HG03439 (cell line): ENCODE measurements around the gene MOCOS.
"Not testable (repeated sequence)": the region's sequence is repeated elsewhere in the genome, so short reads cannot be mapped to it uniquely, and the experiment has no call there.

ENCODE experiments used
- ATAC-seq: cut with Tn5 transposase; IDR thresholded peaks from one replicate; pipeline ENCODE4 v1.9.1; 2021; ENCODE audit warnings: mild to moderate bottlenecking, moderate library complexity; ENCODE audit not compliant: unreplicated experiment

Gene MOCOS

DNA sequence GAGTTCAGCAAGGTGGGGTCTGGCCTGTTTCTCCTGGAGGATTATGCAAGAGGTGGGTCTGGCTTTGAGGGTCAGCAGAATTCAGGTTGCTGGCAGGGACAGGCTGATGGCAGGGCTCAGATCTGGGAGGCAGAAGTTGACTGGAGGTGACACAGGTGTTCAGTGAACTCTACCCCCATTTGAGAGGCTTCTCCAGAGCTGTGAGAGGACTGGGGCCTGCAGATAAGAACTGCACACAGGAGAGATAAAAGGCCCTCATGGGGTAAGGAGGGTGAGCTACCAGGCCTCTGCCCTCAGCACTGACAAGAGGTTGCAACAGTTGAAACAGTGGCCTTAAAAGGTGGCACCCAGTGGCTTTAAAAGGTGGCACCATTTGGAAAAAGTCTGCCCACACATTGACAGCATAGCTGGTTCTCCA lies 13.1 kb downstream of the MOCOS start:
- no peak for ATAC-seq

DNA sequence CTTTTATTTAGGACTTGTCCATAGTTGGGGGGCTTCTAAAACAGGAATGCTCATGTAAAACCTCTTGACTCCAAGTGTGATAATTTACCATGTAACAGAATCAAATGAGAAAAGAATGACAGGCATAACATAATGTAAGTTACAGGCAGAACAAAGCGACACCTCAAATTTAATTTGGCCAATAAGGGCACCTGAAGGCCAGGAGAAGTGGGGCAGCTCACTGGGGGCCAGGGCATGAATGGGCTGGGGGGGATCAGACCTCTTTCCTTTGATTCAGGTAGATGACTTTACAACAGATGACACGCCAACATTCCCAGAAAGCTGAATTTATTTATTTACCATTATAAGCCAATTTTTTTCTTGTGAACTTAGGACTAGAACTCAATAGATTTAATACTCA lies 14.5 kb downstream of the MOCOS start:
- ATAC-seq, result no peak

DNA sequence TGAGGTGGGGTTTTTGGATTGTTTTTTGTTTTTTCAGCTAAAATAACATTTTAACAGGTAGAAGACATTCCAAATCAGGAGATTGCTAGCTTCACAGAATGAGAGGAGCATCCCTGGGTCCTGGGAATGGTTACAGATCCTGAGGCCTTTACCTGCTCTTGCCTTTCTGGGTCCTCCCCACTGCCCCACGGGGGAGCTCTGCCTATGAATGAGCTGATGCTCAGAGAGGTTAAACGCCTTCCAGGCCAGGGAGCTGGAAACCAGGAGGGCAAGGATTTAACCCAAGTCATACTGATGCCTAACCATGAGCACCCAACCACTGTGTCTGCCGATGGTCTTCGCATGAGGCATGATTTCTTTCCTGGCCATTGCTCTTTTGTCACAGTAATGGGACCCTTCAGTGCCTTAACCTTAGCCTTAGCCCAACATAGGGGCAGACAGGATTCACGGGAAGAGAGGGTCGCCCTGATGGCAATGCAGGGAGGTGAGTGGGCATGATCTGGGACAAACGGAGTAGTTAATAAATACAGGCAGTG lies 16.1 kb downstream of the MOCOS start:
- no peak for ATAC-seq

DNA sequence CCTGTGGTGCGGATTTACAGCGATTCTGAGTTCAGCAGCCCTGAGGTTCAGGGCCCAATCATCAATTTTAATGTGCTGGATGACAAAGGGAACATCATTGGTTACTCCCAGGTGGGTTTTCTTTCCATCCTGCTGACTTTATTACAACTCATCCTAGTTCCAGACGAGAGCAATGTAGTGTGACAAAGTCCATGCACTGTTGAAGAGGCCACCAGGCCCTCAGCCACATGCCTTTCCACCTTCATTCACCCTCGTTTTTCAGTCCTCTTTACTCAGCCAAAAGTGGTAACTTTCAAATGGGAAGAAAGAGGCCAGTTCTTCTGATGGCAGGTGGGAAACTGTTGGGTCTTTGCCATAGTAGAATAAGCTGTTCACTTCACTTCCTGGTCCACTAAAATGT lies 17.9 kb downstream of the MOCOS start:
- no peak for ATAC-seq

DNA sequence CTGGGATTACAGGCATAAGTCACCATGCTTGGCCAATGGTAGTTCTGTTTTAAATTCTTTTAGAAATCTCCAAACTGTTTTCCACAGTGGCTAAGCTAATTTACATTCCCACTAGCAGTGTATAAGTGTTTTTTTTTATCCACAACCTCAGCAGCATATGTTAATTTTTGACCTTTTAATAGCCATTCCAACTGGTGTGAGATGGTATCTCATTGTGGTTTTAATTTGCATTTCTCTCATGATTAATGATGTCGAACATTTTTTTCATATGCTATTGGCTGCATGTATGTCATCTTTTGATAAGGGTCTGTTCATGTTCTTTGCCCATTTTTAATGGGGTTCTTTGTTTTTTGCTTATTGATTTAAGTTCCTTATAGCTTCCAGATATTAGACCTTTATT lies 20.0 kb downstream of the MOCOS start:
- ATAC-seq, result no peak

DNA sequence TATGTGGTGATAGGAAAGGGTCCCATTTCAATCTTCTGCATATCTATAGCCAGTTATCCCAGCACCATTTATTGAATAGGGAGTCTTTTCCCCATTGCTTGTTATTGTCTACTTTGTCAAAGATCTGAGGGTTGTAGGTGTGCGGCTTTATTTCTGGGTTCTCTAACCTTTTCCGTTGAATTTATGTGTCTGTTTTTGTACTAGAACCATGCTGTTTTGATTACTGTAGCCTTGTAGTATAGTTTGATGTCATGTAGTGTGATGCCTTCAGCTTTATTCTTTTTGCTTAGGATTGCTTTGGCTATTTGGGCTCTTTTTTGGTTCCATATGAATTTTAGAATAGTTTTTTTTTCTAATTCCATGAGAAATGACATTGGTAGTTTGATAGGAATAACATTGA lies 20.7 kb downstream of the MOCOS start:
- not testable (repeated sequence) for ATAC-seq

DNA sequence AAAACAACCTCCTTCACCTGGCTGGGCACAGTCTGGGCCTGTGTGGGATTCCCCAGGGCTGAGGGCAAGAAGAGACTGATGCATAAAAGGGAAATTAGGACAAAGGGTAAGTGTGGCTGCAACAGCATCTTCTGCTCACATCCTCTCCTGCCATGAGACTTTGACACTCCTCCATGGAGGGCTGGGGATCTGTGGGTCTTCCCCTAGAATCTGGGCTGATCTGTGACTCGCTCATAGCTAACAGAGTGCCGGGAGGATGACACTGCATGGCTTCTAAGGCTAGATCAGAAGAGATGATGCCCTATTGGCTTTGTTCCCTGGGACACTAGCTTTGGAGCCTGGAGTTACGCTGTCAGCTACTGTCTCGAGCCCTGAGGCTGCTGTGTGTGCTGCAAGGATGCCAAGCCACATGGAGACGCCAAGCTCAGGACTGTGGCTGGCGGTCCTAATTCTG lies 24.3 kb downstream of the MOCOS start:
- ATAC-seq, result no peak

DNA sequence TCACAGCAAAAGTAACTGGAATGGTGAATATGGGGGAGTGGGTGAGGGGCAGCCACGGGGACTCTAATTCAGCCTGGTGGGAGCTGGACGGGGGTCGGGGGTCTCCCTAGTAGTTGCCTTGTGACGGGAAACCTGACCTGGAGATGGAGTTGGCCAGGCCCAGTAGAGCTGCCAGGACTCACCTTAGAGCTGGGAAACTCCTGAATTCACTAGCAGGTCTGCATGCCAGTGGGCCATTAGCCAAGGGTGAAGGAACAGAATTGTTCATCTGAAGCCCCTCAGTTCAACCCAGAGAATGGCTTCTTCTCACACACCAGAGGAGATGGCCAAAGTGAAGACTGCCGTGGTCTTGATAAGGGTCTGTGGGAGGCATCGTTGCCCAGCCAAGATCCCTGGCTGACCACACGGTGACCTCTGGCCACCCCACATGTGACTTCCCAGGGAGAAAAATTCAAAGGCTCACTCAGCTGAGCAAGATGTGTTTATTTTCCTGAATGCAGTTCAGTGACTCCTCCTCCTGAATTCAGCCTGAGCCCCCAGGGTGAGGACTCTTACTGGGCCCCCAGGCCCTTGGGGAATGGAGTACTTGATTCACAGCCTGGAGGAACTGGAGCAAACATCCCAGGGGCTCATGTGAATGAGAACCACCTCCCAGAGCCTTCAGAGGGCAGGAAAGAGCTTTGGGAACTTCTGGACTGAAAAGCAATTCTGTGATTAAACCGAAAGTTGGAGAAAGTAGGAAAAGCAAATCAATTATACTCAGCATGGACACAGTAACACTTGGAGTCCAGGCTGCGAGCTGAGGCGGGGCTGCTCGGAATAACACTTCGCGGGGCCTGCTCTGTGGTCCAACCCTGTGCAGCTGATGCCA lies 25.2 kb downstream of the MOCOS start:
- ATAC-seq, result no peak

DNA sequence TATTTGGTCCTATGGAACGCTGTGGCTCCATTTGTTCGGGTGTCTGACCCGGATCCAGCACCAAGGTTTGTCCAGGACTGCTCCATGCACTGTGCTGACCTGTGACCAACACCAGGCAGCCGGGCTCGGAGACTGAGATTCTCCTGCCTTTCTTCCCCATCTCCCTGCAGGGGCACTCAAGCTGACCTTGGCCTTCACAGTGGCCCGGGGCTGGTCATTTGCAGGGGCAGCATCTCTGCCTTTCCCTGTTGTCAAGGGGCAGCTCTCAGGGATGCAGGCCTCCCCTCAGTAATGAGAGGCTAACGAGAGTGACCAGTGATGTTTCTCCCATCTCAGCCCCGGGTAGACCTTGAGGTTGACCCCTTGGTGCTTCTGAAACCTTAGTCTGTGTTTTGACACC lies 27.5 kb downstream of the MOCOS start:
- no peak for ATAC-seq

DNA sequence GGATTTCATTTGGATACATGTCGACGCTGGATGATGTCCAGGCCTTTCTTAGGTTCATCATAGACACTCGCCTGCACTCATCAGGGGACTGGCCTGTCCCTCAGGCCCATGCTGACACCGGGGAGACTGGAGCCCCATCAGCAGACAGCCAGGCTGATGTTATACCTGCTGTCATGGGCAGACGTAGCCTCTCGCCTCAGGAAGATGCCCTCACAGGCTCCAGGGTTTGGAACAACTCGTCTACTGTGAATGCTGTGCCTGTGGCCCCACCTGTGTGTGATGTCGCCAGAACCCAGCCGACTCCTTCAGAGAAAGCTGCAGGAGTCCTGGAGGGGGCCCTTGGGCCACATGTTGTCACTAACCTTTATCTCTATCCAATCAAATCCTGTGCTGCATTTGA lies 28.3 kb downstream of the MOCOS start:
- no peak for ATAC-seq

DNA sequence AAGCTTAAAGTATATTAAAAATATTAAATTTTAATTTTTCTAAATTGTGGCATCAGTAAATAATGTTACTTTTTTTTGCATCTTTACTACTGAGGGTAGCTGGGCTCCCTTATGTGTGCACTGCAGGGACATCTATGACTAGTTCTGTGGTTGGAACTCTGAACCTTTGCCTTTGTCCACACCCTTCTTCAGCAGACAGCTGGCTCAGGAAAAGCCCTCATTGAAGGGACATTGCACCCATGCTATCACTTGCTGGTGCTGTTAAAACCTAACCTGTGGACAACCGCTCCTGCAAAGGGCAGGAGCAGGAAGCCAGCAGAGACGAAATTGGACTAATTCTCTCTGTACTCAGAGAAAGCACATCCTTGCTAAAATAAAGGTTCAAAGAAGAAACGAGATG lies 30.1 kb downstream of the MOCOS start:
- no peak for ATAC-seq

DNA sequence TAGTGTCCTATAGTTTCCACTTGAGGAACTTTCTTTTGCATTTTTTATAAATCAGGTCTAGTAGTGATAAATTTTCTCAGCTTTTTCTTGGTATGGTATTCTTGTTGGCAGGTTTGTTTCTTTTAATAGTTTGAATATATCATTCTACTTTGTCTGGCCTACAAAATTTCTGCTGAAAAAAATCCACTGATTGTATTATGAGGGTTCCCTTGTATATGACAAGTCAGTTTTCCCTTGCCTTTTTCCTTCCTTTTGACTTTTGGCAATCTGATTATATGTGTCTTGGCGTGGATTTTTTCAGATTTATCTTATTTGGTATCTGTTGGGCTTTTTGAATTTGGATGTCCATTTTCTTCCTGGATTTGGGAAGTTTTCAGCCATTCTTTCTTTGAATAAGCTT lies 41.9 kb downstream of the MOCOS start:
- no peak for ATAC-seq

DNA sequence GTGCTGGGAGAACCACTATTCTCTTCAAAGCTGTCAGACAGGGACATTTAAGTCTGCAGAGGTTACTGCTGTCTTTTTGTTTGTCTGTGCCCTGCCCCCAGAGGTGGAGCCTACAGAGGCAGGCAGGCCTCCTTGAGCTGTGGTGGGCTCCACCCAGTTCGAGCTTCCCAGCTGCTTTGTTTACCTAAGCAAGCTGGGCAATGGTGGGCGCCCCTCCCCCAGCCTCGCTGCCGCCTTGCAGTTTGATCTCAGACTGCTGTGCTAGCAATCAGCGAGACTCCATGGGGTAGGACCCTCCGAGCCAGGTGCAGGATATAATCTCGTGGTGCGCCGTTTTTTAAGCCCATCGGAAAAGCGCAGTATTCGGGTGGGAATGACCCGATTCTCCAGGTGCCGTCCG lies 53.2 kb downstream of the MOCOS start:
- ATAC-seq, result not testable (repeated sequence)

DNA sequence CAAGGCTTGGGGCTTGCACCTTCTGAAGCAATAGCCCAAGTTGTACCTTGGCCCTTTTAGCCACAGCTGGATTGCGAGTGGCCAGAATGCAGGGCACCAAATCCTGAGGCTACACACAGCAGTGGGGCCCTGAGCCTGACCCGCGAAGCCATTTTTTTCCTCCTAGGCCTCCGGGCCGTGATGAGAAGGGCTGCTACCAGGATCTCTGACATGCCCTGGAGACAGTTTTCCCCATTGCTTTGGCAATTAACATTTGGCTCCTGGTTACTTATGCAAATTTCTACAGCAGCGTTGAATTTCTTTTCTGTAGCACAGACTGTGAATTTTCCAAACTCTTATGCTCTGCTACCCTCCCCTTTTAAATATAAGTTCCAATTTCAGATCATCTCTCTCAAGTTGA lies 54.5 kb downstream of the MOCOS start:
- ATAC-seq, result no peak

DNA sequence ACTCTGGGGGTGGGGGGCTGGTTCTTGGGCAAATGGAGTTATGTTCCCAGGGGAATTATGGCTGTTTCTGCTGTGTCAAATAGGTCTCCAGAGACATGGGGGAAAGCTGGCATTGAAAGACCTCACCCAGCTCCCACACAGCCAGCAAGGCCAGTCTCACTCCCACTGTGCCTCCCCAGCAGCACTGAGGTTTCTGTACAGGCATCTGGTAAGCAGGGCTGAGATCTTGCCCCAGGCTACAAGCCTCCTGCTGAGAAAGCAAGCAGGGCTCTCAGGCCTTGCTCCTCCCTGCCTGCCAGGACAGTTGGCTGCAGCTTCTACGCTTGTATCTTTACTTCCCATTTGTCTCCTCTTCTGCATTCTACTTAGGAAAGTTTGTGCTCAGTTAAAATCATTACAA lies 59.7 kb downstream of the MOCOS start:
- ATAC-seq, result no peak

DNA sequence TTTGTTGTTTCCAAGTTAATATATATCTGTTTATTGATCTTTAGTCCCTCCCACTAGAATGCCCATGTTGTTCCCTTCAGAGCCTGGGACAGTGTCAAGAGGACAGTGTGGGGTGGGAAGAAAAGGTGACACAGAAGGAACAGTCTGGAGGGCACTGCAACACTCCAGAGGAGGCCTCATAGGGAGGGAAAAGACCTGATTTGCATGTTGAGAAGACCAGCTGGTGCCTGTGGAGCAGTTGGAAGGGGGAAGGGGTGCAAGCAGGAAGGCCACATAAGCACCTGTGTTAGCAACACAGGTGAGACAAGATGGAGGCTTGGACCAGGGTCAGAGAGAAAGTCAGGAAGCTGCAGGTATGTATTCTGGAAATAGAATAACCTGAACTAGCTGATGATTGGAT lies 62.1 kb downstream of the MOCOS start:
- ATAC-seq, result no peak

DNA sequence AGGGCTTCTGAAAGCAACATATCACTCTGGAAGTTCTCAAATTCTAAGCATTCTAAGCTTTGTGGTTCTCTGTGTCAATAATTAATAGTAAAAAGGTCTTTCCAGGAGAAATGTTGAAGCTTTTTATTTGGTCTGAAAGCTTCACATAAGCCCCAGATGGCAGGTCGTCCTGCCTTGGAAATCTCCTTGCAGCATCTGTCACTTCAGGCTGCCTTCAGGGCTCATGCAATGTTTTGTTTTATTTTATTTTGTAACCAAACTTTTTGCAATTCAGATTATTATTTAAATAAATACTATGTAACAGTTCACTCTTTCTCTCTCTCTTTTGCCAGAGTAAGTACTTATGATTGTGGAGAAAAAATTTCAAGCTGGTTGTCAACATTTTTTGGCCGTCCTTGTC lies 63.5 kb downstream of the MOCOS start:
- ATAC-seq, result no peak

DNA sequence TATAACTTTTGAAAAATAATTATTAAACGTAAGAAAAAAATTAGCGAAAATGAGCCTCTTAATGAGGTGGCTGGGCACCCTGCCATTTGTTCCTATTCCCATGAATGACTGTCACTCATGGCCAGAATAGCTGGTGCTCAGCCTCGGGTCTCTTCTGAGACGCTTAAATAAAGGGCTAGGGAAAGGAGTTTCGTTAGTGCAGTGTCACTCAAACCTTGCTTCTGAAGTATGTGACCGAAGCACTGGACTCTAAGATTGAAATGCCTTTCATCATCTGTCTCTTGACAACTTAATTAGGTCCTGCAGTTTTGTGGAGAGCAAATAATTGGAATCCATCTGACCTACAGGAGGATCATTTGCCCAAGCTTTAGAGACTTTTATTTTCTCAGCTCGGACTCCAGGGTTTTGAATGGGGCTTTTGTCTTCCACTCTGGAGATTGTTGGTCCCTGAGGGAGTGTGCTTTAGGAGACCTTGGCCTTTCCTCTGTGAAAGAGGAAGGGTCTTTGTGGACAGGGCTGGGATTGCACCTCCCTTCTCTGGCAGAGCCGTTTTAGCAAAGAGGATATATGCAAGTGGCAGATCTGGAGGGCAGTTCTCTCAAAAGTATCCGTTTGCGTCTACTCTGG lies 67.9 kb downstream of the MOCOS start:
- no peak for ATAC-seq

DNA sequence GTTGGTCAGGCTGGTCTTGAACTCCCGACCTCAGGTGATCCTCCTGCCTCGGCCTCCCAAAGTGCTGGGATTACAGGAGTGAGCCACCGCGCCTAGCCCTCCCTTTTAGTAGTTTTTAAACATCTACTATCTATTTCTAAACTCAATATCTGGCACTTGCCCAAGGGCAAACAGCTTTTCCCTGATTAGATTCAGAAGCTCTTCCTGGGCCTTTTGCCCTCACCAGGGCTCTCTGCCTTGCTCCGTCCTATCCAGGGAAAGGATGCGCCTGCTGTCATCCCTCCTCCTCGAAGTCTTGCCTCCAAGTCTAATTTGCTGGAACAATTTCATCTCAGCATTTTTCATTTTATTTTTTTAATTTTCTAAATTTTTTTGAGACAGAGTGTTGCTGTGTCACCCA lies 68.8 kb downstream of the MOCOS start:
- ATAC-seq, result no peak

DNA sequence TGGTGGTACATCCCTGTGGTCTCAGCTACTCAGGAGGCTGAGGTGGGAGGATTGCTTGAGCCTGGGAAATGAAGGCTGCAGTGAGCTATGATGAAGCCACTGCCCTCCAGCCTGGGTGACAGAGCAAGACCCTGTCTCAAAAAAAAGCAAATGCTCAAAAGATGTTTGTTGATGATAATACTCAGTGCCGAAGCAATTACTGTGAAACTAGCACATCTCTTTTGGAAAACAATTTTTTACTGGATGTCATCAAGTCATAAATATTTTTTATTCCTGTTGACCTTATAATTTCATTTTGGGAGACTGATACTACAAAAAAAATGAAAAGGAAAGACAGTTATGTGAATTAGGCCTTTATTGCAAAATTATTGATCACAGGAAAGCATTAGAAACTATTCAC lies 75.7 kb downstream of the MOCOS start:
- no peak for ATAC-seq

DNA sequence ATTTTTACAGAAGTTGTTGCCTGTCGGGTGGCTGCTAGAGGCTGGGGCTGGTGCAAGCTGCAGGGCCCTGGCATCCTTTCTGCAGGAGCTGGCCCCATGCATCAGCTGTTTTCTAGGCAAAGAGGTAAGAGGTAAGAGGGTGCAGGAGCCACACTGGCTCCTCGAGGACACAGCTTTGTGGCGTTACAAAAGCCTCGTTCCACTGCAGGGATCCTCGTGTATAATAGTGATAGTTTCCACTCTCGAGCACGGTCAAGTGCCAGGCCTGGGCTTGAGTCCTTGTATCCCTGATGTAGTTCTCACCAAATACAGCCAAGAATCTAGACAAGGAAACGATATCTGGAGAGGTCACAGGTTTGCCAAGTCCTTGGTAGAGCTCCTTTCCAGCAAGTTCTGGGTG lies 77.0 kb downstream of the MOCOS start:
- ATAC-seq, result no peak

DNA sequence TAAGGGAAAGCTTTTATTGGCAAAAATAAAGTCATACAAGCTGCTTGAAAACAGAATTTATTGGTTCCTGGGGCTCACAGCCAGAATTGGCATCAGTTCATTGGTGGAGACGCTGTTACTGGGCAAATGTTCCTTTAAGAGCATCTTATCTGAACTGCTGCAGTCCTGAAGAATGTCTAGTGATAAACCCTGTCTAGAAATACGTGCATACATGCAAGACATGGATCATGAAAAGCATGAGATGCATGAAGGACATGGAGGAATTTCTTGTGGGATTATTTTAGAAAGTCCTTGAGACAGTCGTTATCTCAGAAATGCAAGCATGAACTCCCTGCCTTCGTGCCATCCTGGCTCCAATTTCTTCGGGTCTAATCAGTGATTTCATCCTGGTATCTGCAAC lies 77.7 kb downstream of the MOCOS start:
- no peak for ATAC-seq
